ENCODE measurements around the gene TSNAX. TPM values are rescaled to one million over a fixed set of nuclear protein-coding genes. Genes with fewer than 3 reads are reported as not detected.

The TSNAX gene
- total and polyA plus RNA-seq, 4 donors, result 12.8 to 25.4 (median 19.6) TPM

DNA sequence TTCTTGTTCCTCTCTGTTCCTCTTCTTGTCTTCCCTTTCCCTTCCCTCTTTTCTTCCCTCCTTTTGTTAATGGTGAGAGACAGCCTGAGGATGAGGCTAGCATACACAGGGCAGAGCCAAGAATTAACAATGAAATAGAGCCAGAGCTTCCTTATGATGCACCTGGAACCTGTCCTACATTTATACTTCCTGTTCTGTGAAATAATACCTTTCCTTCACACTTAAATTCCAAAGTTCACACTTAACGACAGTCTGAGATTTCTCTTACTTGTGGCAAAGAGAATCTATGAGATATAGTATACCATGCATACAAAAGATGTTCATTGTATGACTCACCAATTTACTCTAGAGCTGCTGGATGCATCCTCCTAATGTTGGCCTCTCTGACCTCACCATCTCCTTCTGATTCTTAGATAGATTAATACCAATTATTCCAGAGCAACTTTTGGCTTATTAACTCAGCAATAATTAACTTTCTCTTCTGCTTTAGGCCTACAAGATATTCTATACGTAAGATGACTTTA lies 30.8 kb upstream of the TSNAX start:
- no peak for DNase-seq (ENCODE audit: low spot score)
- H3K4me3 ChIP-seq (ENCODE audit: low read depth in 1 of 3, low read length in 3 of 3), result no peak overlapping the region
- H3K27ac ChIP-seq (ENCODE audit: low read depth in 1 of 2, low read length in 2 of 2), result no peak overlapping the region
- H3K9me3 ChIP-seq (ENCODE audit: control insufficient read depth in 4 of 4, low read length in 3 of 4), result peaks cover 5 to 14% (median 10%) of the 10 kb centered on the region in 4 donors
- H3K4me1 ChIP-seq (ENCODE audit: control insufficient read depth in 4 of 4, insufficient read depth in 4 of 4, low read length in 3 of 4), result no peaks in the 10 kb centered on the region
- TF ChIP-seq ATF3 (IDR thresholded peaks at IDR 0.05) (no peak), NR2F2 (IDR thresholded peaks at IDR 0.05) (no peak)
- H3K9ac ChIP-seq (ENCODE audit: low read depth in 1 of 2, low read length in 2 of 2), result no peak overlapping the region
- WGBS, result 83% methylated on average over 2 of the region's 2 CpGs
- H3K36me3 ChIP-seq (ENCODE audit: control insufficient read depth in 4 of 4, insufficient read depth in 3 of 4, low read depth in 1 of 4, low read length in 3 of 4), result no peaks in the 10 kb centered on the region
- no peaks in the 10 kb centered on the region for H3K27me3 ChIP-seq (ENCODE audit: control insufficient read depth in 4 of 4, insufficient read depth in 4 of 4, low read length in 3 of 4)

- Histone ChIP-seq H3K9ac (ENCODE audit: low read depth in 1 of 2, low read length in 2 of 2) (no peak overlapping the region), H3K4me3 (ENCODE audit: low read depth in 1 of 3, low read length in 3 of 3) (no peak overlapping the region)
- DNase-seq (ENCODE audit: low spot score), result no peak
Measured at GRCh38 chr1:231499148-231499763, 29.2 kb upstream of the TSNAX start.

More at GRCh38 chr1:231499148-231499763, 29.2 kb upstream of the TSNAX start:
- TF ChIP-seq EGR1 (IDR thresholded peaks at IDR 0.05; ENCODE audit: low read depth in 2 of 2) (no peak), SP1 (IDR thresholded peaks at IDR 0.05) (no peak), RXRA (IDR thresholded peaks at IDR 0.05) (no peak), CTCF (IDR thresholded peaks at IDR 0.05; ENCODE audit: low read depth, low read length, missing input control) (no peak), REST (IDR thresholded peaks at IDR 0.05) (no peak), HNF4A (conservative IDR thresholded peaks at IDR 0.05) (no peak), FOXA2 (IDR thresholded peaks at IDR 0.05) (no peak), FOXA1 (IDR thresholded peaks at IDR 0.05) (no peak), MAX (IDR thresholded peaks at IDR 0.05) (no peak), JUND (IDR thresholded peaks at IDR 0.05) (no peak), HNF4G (IDR thresholded peaks at IDR 0.05) (no peak), TAF1 (conservative IDR thresholded peaks at IDR 0.05) (no peak), ATF3 (IDR thresholded peaks at IDR 0.05) (no peak), YY1 (IDR thresholded peaks at IDR 0.05) (no peak), RAD21 (IDR thresholded peaks at IDR 0.05) (no peak), GABPA (IDR thresholded peaks at IDR 0.05 in 1 of 2, conservative IDR thresholded peaks at IDR 0.05 in 1 of 2) (no peak), NR2F2 (IDR thresholded peaks at IDR 0.05) (no peak)
- TF ChIP-seq, protein P1, sequence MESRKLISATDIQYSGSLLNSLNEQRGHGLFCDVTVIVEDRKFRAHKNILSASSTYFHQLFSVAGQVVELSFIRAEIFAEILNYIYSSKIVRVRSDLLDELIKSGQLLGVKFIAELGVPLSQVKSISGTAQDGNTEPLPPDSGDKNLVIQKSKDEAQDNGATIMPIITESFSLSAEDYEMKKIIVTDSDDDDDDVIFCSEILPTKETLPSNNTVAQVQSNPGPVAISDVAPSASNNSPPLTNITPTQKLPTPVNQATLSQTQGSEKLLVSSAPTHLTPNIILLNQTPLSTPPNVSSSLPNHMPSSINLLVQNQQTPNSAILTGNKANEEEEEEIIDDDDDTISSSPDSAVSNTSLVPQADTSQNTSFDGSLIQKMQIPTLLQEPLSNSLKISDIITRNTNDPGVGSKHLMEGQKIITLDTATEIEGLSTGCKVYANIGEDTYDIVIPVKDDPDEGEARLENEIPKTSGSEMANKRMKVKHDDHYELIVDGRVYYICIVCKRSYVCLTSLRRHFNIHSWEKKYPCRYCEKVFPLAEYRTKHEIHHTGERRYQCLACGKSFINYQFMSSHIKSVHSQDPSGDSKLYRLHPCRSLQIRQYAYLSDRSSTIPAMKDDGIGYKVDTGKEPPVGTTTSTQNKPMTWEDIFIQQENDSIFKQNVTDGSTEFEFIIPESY (IDR thresholded peaks at IDR 0.05), result no peak
- no peak overlapping the region for H3K27ac ChIP-seq (ENCODE audit: low read depth in 1 of 2, low read length in 2 of 2)
- H3K4me1 ChIP-seq (ENCODE audit: control insufficient read depth in 4 of 4, insufficient read depth in 4 of 4, low read length in 3 of 4), result no peaks in the 10 kb centered on the region
- no peaks in the 10 kb centered on the region for H3K36me3 ChIP-seq (ENCODE audit: control insufficient read depth in 4 of 4, insufficient read depth in 3 of 4, low read depth in 1 of 4, low read length in 3 of 4)
- WGBS, result 76% methylated on average over 3 of the region's 3 CpGs
- H3K27me3 ChIP-seq (ENCODE audit: control insufficient read depth in 4 of 4, insufficient read depth in 4 of 4, low read length in 3 of 4), result no peaks in the 10 kb centered on the region
- peaks cover 5 to 14% (median 10%) of the 10 kb centered on the region in 4 donors for H3K9me3 ChIP-seq (ENCODE audit: control insufficient read depth in 4 of 4, low read length in 3 of 4)

Measured in liver (tissue), 9 donors.